ENCODE results near the gene TM9SF1. TPM values are rescaled to one million over a fixed set of nuclear protein-coding genes. Genes with fewer than 3 reads are reported as not detected.
"Not testable (repeated sequence)": the region's sequence is repeated elsewhere in the genome, so short reads cannot be mapped to it uniquely, and the experiment has no call there.

The TM9SF1 gene
- polyA plus RNA-seq, 6 donors from 2014 or later, result 34.5 to 43.9 (median 37.0) TPM

GRCh38 chr14:24234095-24235005, 39.1 kb upstream of the TM9SF1 start:
- H3K9me3 Mint-ChIP-seq, result no peaks in the 10 kb centered on the region
- ATAC-seq (ENCODE audit: low read depth in 2 of 2) (no peak), DNase-seq (no peak)
- peaks cover 18 to 30% of the 10 kb centered on the region in 2 donors for H3K36me3 Mint-ChIP-seq
- H3K27me3 Mint-ChIP-seq, result no peaks in the 10 kb centered on the region
- H3K4me1 Mint-ChIP-seq, result peaks cover 49 to 71% (median 64%) of the 10 kb centered on the region in 3 donors
- peak overlapping the region in 7 of 8 donors; percentile 24 to 99 (median 67) for H3K4me3 Mint-ChIP-seq
- peak overlapping the region in 4 of 6 donors; percentile 17 to 72 (median 48) for H3K27ac Mint-ChIP-seq

GRCh38 chr14:24233538-24233866, 38.3 kb upstream of the TM9SF1 start:
- Mint-ChIP-seq H3K4me1 (peaks cover 45 to 63% (median 56%) of the 10 kb centered on the region in 3 donors), H3K27ac (peak overlapping the region in 2 of 6 donors; percentile 68 to 97), H3K36me3 (peaks cover 18 to 29% of the 10 kb centered on the region in 2 donors), H3K27me3 (no peaks in the 10 kb centered on the region), H3K9me3 (no peaks in the 10 kb centered on the region), H3K4me3 (peak overlapping the region; percentile 82 to 100 (median 99))
- DNase-seq, result no peak
- ATAC-seq (ENCODE audit: low read depth in 2 of 2), result no peak

DNA sequence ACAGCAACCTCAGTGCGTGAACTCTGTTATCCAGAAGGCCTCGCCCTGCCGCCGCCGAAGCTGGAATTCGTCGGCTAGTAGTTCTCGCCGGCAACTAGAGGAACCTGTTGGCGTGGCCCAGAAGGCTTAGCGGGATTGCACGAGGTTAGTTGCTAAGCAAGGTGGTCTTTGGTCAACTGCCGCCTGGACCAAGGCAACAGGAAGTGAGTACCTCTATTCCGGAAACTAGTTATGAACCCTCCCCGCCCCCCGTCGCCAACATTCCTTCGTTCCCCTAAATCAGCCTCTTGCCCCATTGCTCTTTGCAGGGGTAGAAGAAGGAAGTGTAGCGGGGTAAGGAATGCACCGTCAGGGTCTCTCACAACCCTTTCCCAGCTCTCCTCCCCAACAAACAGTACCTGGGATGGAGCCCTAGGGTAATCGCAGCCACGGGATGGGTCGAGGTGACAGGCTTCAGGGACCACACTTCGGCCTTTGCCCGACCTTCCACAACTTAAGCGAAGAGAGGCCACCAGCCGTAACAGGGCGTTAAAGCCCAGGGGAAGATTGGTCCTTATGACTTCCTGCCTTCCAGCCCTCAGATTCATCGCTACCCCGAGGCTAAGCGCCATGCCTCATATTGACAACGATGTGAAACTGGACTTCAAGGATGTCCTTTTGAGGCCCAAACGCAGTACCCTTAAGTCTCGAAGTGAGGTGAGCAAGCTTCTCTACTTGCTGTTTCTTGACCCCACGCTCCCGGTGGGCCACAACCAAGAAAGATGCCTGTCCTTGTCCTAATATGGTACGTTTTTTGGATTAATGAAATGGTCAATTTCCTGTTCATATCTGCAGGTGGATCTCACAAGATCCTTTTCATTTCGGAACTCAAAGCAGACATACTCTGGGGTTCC, 37.6 kb upstream of the TM9SF1 start, which contains the start of gene GMPR2:
TSS of gene GMPR2 (plus strand) at position 285 of the 893 bp plus-strand sequence. CDS start at position 610, 325 bp downstream.
- H3K27ac Mint-ChIP-seq, result peak within 1 kb of the TSS; percentile 85 to 98 (median 97)
- H3K27me3 Mint-ChIP-seq, result no peaks in the 10 kb centered on the region
- H3K4me3 Mint-ChIP-seq, result peak within 1 kb of the TSS; percentile 82 to 100 (median 99)
- peaks cover 14 to 23% of the 10 kb centered on the region in 2 donors for H3K36me3 Mint-ChIP-seq
- peaks cover 39 to 61% (median 50%) of the 10 kb centered on the region in 3 donors for H3K4me1 Mint-ChIP-seq
- no peaks in the 10 kb centered on the region for H3K9me3 Mint-ChIP-seq
- no peak for DNase-seq
- ATAC-seq (ENCODE audit: low read depth in 2 of 2), result peak; percentile 44

GRCh38 chr14:24232121-24232644, 36.9 kb upstream of the TM9SF1 start, which contains the start of gene NEDD8:
TSS of gene NEDD8 (minus strand) at chr14:24232367. CDS start at chr14:24232267, 100 bp downstream.
- Mint-ChIP-seq H3K36me3 (peaks cover 9 to 16% of the 10 kb centered on the region in 2 donors), H3K27ac (peak within 1 kb of the TSS; percentile 85 to 98 (median 97)), H3K9me3 (no peaks in the 10 kb centered on the region), H3K27me3 (no peaks in the 10 kb centered on the region), H3K4me1 (peaks cover 36 to 56% (median 47%) of the 10 kb centered on the region in 3 donors), H3K4me3 (peak within 1 kb of the TSS; percentile 82 to 100 (median 99))
- DNase-seq (peak; percentile 89), ATAC-seq (ENCODE audit: low read depth in 2 of 2) (peak; percentile 81 to 84)

DNA sequence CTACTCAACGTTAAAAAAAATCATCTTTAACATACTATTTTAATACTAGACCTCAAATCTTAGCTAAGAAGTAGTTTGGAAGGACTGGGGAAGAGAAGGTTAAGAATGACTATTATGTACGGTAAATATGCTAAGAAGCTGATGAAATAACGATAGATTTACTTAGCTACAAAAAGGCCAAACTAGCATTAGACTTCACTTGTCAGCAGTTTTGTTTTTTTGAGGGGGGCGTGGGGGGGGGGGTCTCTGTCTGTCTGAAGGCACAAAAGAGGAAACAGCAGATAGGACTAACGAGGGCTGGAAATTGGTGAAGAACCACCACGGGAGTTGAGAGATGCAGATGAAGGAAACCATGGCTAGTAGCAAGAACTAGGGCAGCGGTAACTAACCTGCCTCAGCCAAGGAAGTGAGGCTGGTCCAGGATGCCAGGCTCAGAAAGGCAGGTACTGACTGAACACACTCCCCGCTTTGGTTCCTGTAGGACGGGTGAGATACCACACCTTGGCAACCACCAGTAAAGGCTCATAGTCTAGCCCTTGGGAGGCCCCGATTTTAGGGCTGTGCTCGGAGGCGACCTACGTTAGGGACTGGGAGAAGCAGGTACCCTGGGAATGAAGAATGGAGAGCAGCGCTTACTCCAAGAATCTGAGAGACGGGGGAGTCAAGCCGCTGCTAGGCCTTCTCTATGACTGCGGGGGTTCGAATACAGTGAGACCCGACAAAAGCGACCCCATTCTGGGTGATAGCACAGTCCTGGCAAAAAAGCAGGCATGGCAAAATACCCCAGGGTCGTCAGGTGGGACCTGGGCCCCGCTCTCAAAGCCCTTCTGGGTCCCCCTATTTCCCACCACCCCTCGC, 36.3 kb upstream of the TM9SF1 start:
- ATAC-seq (ENCODE audit: low read depth in 2 of 2) (no peak), DNase-seq (no peak)
- Mint-ChIP-seq H3K27ac (peak overlapping the region; percentile 20 to 98 (median 86)), H3K27me3 (no peaks in the 10 kb centered on the region), H3K9me3 (no peaks in the 10 kb centered on the region), H3K36me3 (peaks cover 9% of the 10 kb centered on the region in 2 donors), H3K4me3 (peak overlapping the region; percentile 82 to 100 (median 99)), H3K4me1 (peaks cover 32 to 54% (median 45%) of the 10 kb centered on the region in 3 donors)

DNA sequence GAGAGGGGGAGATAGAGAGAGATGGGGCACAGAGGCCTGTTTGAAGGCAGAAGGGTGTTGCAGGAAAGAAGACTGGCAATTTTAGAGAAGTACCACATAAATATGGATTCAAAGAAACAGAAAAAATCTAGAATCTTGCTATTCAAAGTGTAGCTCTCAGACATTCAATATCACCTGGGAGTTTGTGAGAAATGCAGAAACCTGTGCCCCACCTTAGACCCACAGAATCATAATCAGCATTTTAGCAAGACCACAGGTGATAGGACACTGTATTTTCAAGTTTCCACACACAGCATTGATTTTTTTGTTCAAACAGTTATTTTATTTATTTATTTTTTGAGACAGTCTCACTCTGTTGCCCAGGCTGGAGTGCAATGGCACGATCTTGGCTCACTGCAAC, 33.7 kb upstream of the TM9SF1 start:
- H3K36me3 Mint-ChIP-seq, result no peaks in the 10 kb centered on the region
- H3K4me1 Mint-ChIP-seq, result peaks cover 24 to 51% (median 40%) of the 10 kb centered on the region in 3 donors
- peak overlapping the region in 2 of 6 donors; percentile 2 to 19 for H3K27ac Mint-ChIP-seq
- H3K9me3 Mint-ChIP-seq, result no peaks in the 10 kb centered on the region
- no peak for ATAC-seq (ENCODE audit: low read depth in 2 of 2)
- DNase-seq, result no peak
- no peaks in the 10 kb centered on the region for H3K27me3 Mint-ChIP-seq
- H3K4me3 Mint-ChIP-seq, result peak overlapping the region in 1 of 8 donors; percentile 41

GRCh38 chr14:24226473-24226872, 31.2 kb upstream of the TM9SF1 start:
- Mint-ChIP-seq H3K27ac (no peak overlapping the region), H3K27me3 (no peaks in the 10 kb centered on the region), H3K36me3 (no peaks in the 10 kb centered on the region), H3K4me1 (peaks cover 18 to 31% (median 23%) of the 10 kb centered on the region in 3 donors), H3K9me3 (no peaks in the 10 kb centered on the region), H3K4me3 (peak overlapping the region in 1 of 8 donors; percentile 62)
- ATAC-seq (ENCODE audit: low read depth in 2 of 2) (no peak), DNase-seq (no peak)

- H3K27me3 Mint-ChIP-seq, result no peaks in the 10 kb centered on the region
- no peaks in the 10 kb centered on the region for H3K9me3 Mint-ChIP-seq
- H3K4me3 Mint-ChIP-seq, result no peak overlapping the region
- no peaks in the 10 kb centered on the region for H3K36me3 Mint-ChIP-seq
- peak overlapping the region in 1 of 6 donors; percentile 60 for H3K27ac Mint-ChIP-seq
- ATAC-seq (ENCODE audit: low read depth in 2 of 2), result no peak
- no peak for DNase-seq
- H3K4me1 Mint-ChIP-seq, result peaks cover 14 to 24% (median 14%) of the 10 kb centered on the region in 3 donors
Observed at GRCh38 chr14:24224618-24225071, 29.4 kb upstream of the TM9SF1 start.

GRCh38 chr14:24222987-24223386, 27.7 kb upstream of the TM9SF1 start:
- H3K4me3 Mint-ChIP-seq; H3K27ac Mint-ChIP-seq; H3K9me3 Mint-ChIP-seq; H3K36me3 Mint-ChIP-seq; H3K27me3 Mint-ChIP-seq; ATAC-seq (ENCODE audit: low read depth in 2 of 2); DNase-seq: not testable (repeated sequence)
- peaks cover 11 to 24% (median 14%) of the 10 kb centered on the region in 3 donors for H3K4me1 Mint-ChIP-seq

DNA sequence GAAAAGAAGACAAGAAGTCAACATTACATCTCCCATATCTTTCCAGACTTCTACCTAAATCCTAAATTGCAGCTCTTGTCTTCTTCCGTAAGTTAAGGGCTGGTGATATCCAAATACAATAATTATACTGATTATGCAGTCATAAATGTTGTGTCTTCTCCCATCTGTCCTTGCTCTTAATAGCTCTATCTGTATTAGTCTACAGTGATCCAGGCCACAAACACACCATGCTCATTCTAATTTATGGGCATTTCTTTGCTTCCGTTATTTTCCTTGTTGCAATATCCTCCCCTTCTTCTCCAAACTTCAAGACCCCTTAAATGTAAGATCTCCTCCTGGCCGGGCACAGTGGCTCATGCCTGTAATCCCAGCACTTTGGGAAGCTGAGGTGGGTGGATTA, 24.3 kb upstream of the TM9SF1 start:
- ATAC-seq (ENCODE audit: low read depth in 2 of 2), result no peak
- no peak overlapping the region for H3K4me3 Mint-ChIP-seq
- no peaks in the 10 kb centered on the region for H3K27me3 Mint-ChIP-seq
- no peak for DNase-seq
- H3K4me1 Mint-ChIP-seq, result peaks cover 17 to 21% (median 18%) of the 10 kb centered on the region in 3 donors
- no peaks in the 10 kb centered on the region for H3K9me3 Mint-ChIP-seq
- H3K27ac Mint-ChIP-seq, result peak overlapping the region in 2 of 6 donors; percentile 44 to 62
- no peaks in the 10 kb centered on the region for H3K36me3 Mint-ChIP-seq

GRCh38 chr14:24219080-24219479, 23.8 kb upstream of the TM9SF1 start:
- no peaks in the 10 kb centered on the region for H3K27me3 Mint-ChIP-seq
- peaks cover 20 to 26% (median 20%) of the 10 kb centered on the region in 3 donors for H3K4me1 Mint-ChIP-seq
- ATAC-seq (ENCODE audit: low read depth in 2 of 2) (no peak), DNase-seq (no peak)
- H3K9me3 Mint-ChIP-seq, result no peaks in the 10 kb centered on the region
- no peaks in the 10 kb centered on the region for H3K36me3 Mint-ChIP-seq
- peak overlapping the region in 1 of 6 donors; percentile 44 for H3K27ac Mint-ChIP-seq
- H3K4me3 Mint-ChIP-seq, result no peak overlapping the region

DNA sequence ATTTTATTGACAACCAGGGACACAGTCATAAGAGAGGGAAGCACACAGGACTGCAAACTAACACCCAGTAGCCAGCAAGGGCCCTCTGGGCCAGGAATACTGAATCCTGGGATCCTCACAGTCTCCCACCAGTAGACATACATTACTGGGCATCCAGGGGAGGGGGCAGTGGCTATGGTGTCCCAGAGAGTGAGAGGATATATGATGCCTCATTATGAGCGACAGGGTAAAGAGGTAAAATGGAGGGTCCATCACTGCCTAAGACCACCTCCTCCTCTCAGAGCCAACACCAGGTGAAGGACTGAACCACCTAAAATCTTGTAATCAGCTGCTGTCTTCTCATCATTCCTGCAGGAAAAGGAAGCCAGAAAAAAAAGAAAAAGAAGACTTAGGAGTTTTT, 21.6 kb upstream of the TM9SF1 start:
- not testable (repeated sequence) for H3K27me3 Mint-ChIP-seq; H3K4me3 Mint-ChIP-seq; ATAC-seq (ENCODE audit: low read depth in 2 of 2); H3K36me3 Mint-ChIP-seq; H3K9me3 Mint-ChIP-seq; DNase-seq
- H3K27ac Mint-ChIP-seq, result peak overlapping the region in 3 of 6 donors; percentile 18 to 63 (median 62)
- H3K4me1 Mint-ChIP-seq, result peaks cover 30 to 47% (median 35%) of the 10 kb centered on the region in 3 donors

Measured in naive B cell (primary cell).